Esophagus (tissue), 2 donors: ENCODE measurements around the gene SMYD4. TPM values are rescaled to one million over a fixed set of nuclear protein-coding genes. Genes with fewer than 3 reads are reported as not detected.
"Not testable (repeated sequence)": the region's sequence is repeated elsewhere in the genome, so short reads cannot be mapped to it uniquely, and the experiment has no call there.

ENCODE experiments used
- H3K27ac ChIP-seq, 2 donors: one replicate each; pipeline ENCODE4 v1.5.1; 2013; ENCODE audit warnings: low read depth in 2 of 2, mild to moderate bottlenecking in 2 of 2, inconsistent platforms in 1 of 2, low read length in 1 of 2, moderate library complexity in 1 of 2
- H3K27me3 ChIP-seq, 2 donors: one replicate each; pipeline ENCODE4 v1.6.1; 2013; ENCODE audit warnings: low read length in 2 of 2, control low read depth in 1 of 2, mild to moderate bottlenecking in 1 of 2; ENCODE audit not compliant: insufficient read depth in 2 of 2, control insufficient read depth in 1 of 2
- H3K36me3 ChIP-seq, 2 donors: one replicate each; pipeline ENCODE4 v1.6.1; 2013; ENCODE audit warnings: low read length in 1 of 2; ENCODE audit not compliant: control insufficient read depth in 2 of 2, insufficient read depth in 2 of 2
- H3K4me1 ChIP-seq, 2 donors: one replicate each; pipeline ENCODE4 v1.6.1; 2013; ENCODE audit warnings: low read length in 1 of 2; ENCODE audit not compliant: control insufficient read depth in 2 of 2, insufficient read depth in 2 of 2
- H3K4me3 ChIP-seq, 2 donors: one replicate each; pipeline ENCODE4 v1.5.1; 2013; ENCODE audit warnings: low read length in 2 of 2, mild to moderate bottlenecking in 2 of 2, low read depth in 1 of 2, moderate library complexity in 1 of 2
- H3K9me3 ChIP-seq, 2 donors: one replicate each; pipeline ENCODE4 v1.6.1; 2013; ENCODE audit warnings: mild to moderate bottlenecking in 2 of 2, low read depth in 1 of 2, low read length in 1 of 2, moderate library complexity in 1 of 2; ENCODE audit not compliant: control insufficient read depth in 2 of 2, insufficient read depth in 1 of 2
- WGBS, 2 donors: extraction: QIAGEN DNeasy Blood & Tissue Kit; methylation state at CpG; one replicate each; pipeline ENCODE4 v1.1.7; 2013; 5-methylcytosine and 5-hydroxymethylcytosine counted together
- polyA plus RNA-seq, 2 donors: library from polyadenylated mRNA; stranded (reverse); fragments of 200-250 nt; gene quantifications; one replicate each; pipeline ENCODE4 v1.2.3, GENCODE V29; 2013
- donor health status: healthy with polysubstance abuse.
- donor health status: Bipolar disorder and iron deficiency.

The SMYD4 gene
- polyA plus RNA-seq, 2 donors, result 2.1 to 4.0 TPM

DNA sequence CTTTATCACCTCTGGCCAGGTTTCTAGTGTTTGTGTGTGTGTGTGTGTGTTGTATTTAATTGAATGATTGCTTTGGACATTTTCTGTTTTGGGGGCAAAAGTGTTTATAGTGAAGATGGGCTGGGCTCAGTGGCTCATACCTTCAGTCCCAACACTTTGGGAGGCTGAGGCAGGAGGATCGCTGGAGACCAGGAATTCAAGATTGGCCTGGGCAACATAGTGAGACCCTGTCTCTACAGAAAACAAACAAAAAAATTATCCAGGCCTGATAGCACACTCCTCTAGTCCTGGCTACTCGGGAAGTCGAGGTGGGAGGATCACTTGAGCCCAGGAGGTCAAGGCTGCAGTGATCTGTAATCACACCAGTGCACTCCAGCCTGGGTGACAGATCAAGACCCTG, 37.6 kb upstream of the SMYD4 start:
- H3K4me1 ChIP-seq, result no peaks in the 10 kb centered on the region
- WGBS, 2 donors, result 87% methylated on average over 3 of the region's 3 CpGs
- H3K9me3 ChIP-seq, result no peaks in the 10 kb centered on the region
- no peaks in the 10 kb centered on the region for H3K27me3 ChIP-seq
- H3K4me3 ChIP-seq, result no peak overlapping the region
- H3K27ac ChIP-seq, result no peak overlapping the region
- peaks cover 0 to 2% of the 10 kb centered on the region in 2 donors for H3K36me3 ChIP-seq

DNA sequence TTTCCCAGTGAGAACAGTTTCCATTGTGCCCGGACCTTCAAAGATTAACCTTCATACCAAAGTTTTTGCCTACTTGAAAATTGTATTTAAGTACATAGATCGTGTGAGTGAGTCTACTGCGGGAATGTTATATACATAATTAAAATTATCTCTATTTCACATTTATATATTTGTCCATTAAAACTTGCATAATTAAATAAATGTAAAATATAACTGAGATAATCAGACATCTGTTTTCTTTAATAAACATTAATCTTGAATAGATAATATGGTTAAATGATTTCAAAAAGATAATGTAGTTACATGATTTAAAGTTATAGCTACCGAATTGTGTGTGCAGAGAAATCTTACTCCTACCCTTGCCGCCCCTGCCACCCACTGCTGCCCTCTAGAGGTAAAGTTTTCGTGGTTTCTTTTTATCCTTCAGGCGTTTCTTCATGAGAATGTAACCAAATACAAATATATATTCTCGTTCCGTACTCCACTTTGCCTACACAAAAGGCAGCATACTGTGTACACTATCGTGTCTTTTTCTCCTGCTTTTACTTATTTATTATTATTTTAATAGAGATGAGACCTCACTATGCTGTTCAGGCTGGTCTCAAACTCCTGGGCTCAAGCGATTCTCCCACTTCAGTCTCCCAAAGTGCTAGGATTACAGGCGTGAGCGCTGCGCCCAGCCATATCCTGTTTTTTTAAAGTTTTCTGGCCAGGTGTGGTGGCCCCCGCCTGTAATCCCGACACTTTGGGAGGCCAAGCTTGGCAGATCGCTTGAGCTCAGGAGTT, 35.7 kb upstream of the SMYD4 start:
- 67 to 70% methylated on average over 17 of the region's 17 CpGs for WGBS, 2 donors
- no peak overlapping the region for H3K4me3 ChIP-seq
- no peak overlapping the region for H3K27ac ChIP-seq
- no peaks in the 10 kb centered on the region for H3K27me3 ChIP-seq
- no peaks in the 10 kb centered on the region for H3K4me1 ChIP-seq
- no peaks in the 10 kb centered on the region for H3K9me3 ChIP-seq
- H3K36me3 ChIP-seq, result peaks cover 0 to 6% of the 10 kb centered on the region in 2 donors

DNA sequence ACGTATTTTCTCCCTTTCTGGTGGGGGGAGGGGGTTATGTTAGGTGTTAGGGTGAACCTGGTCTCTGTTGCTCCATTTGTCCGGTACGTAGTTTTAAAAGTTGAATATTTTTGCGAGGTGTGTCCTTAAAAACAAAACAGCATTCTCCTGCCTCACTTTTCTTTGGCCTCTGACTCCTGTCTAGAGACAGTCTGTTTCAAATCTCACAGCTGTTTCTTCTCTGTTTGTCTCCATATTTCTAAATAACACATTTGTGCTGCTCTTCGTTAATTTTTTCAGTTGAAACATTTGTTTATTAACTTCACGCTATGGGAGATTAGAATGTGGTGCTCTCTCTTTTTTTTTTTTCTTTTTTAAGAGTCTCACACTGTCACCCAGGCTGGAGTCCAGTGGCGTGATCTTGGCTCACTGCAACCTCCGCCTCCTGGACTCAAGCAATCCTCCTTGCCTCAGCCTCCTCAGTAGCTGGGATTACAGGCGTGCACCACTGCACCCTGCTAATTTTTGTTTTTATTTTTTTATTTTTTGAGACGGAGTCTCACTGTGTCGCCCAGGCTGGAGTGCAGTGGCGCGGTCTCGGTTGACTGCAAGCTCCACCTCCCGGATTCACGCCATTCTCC, 31.8 kb upstream of the SMYD4 start:
- Histone ChIP-seq H3K27me3 (no peaks in the 10 kb centered on the region), H3K36me3 (peaks cover 0 to 8% of the 10 kb centered on the region in 2 donors), H3K27ac (no peak overlapping the region), H3K9me3 (no peaks in the 10 kb centered on the region), H3K4me3 (no peak overlapping the region), H3K4me1 (no peaks in the 10 kb centered on the region)
- WGBS, 2 donors, result 83 to 87% methylated on average over 16 of the region's 16 CpGs

GRCh38 chr17:1860978-1861377, 31.3 kb upstream of the SMYD4 start:
- Histone ChIP-seq H3K4me1 (no peaks in the 10 kb centered on the region), H3K27me3 (no peaks in the 10 kb centered on the region), H3K4me3 (no peak overlapping the region), H3K9me3 (no peaks in the 10 kb centered on the region), H3K36me3 (peaks cover 0 to 8% of the 10 kb centered on the region in 2 donors), H3K27ac (peak overlapping the region; percentile 13 to 35)
- WGBS, 2 donors, result 80 to 86% methylated on average over 11 of the region's 11 CpGs

- not testable (repeated sequence) for H3K27ac ChIP-seq, H3K4me3 ChIP-seq, H3K27me3 ChIP-seq, H3K4me1 ChIP-seq, H3K9me3 ChIP-seq
- peaks cover 0 to 17% of the 10 kb centered on the region in 2 donors for H3K36me3 ChIP-seq
- WGBS, 2 donors, result 93 to 96% methylated on average over 8 of the region's 8 CpGs
Measured at GRCh38 chr17:1856462-1856861, 26.8 kb upstream of the SMYD4 start.

- H3K4me3 ChIP-seq, result no peak overlapping the region
- no peak overlapping the region for H3K27ac ChIP-seq
- no peaks in the 10 kb centered on the region for H3K4me1 ChIP-seq
- H3K36me3 ChIP-seq, result peaks cover 0 to 9% of the 10 kb centered on the region in 2 donors
- WGBS, 2 donors, result 70 to 71% methylated on average over 3 of the region's 3 CpGs
- no peaks in the 10 kb centered on the region for H3K9me3 ChIP-seq
- no peaks in the 10 kb centered on the region for H3K27me3 ChIP-seq
Measured at GRCh38 chr17:1853698-1854097, 24.0 kb upstream of the SMYD4 start.

GRCh38 chr17:1852327-1852726, 22.6 kb upstream of the SMYD4 start:
- 77 to 78% methylated on average over 6 of the region's 6 CpGs for WGBS, 2 donors
- Histone ChIP-seq H3K4me3 (no peak overlapping the region), H3K36me3 (peaks cover 0 to 12% of the 10 kb centered on the region in 2 donors)

DNA sequence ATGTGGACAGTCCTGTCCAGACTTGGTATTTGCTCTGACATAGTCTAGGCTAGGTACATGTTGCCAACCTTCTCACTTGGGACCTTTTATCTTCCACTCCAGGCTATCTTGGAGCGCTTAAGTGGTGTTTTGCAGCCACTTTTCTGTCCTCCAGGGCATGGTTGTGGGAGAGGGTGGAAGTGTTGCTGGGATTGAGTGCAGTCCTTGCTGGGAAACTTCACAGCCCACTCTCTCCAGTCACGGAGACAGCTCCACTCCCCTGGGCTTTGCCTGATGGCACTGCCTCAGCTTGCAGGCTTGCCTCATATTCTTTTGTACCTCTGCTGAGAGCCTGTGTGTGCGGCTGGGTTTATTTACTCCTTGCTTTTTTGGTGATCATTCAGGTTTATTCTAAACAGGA, 17.5 kb upstream of the SMYD4 start:
- 79 to 85% methylated on average over 3 of the region's 3 CpGs for WGBS, 2 donors
- H3K4me3 ChIP-seq, result no peak overlapping the region
- no peak overlapping the region for H3K27ac ChIP-seq
- no peaks in the 10 kb centered on the region for H3K4me1 ChIP-seq
- H3K27me3 ChIP-seq, result no peaks in the 10 kb centered on the region
- peaks cover 0 to 13% of the 10 kb centered on the region in 2 donors for H3K36me3 ChIP-seq
- H3K9me3 ChIP-seq, result no peaks in the 10 kb centered on the region

More at GRCh38 chr17:1852327-1852726, 22.6 kb upstream of the SMYD4 start:
- H3K4me1 ChIP-seq, result no peaks in the 10 kb centered on the region
- no peaks in the 10 kb centered on the region for H3K27me3 ChIP-seq
- no peak overlapping the region for H3K27ac ChIP-seq
- no peaks in the 10 kb centered on the region for H3K9me3 ChIP-seq

GRCh38 chr17:1843947-1844346, 14.2 kb upstream of the SMYD4 start:
- H3K36me3 ChIP-seq, result peaks cover 0 to 12% of the 10 kb centered on the region in 2 donors
- WGBS, 2 donors, result 95 to 96% methylated on average over 9 of the region's 9 CpGs

GRCh38 chr17:1839516-1839915, 9.8 kb upstream of the SMYD4 start:
- no peaks in the 10 kb centered on the region for H3K36me3 ChIP-seq
- 90 to 93% methylated on average over 4 of the region's 4 CpGs for WGBS, 2 donors
- no peaks in the 10 kb centered on the region for H3K9me3 ChIP-seq

More at GRCh38 chr17:1843947-1844346, 14.2 kb upstream of the SMYD4 start:
- Histone ChIP-seq H3K4me1 (no peaks in the 10 kb centered on the region), H3K27ac (no peak overlapping the region), H3K9me3 (no peaks in the 10 kb centered on the region), H3K4me3 (no peak overlapping the region), H3K27me3 (no peaks in the 10 kb centered on the region)

More at GRCh38 chr17:1839516-1839915, 9.8 kb upstream of the SMYD4 start:
- no peaks in the 10 kb centered on the region for H3K4me1 ChIP-seq
- no peak overlapping the region for H3K4me3 ChIP-seq
- no peaks in the 10 kb centered on the region for H3K27me3 ChIP-seq
- H3K27ac ChIP-seq, result no peak overlapping the region
